GM10266 (cell line): Measurements from ENCODE around the gene KRTAP10-11.

Experiments used
- DNase-seq: peaks from one replicate; pipeline ENCODE4 v3.0.0; 2012; ENCODE audit errors: extremely low spot score
- TF ChIP-seq, protein P1 (sequence below): IDR thresholded peaks from 2 replicates; pipeline ENCODE4 v1.5.1; 2012; ENCODE audit warnings: mild to moderate bottlenecking, low read depth; ENCODE audit not compliant: control insufficient read depth, insufficient read depth; ENCODE audit errors: missing control alignments

Gene KRTAP10-11

GRCh38 chr21:44639331-44639655 lies 6.9 kb upstream of the KRTAP10-11 start:
- TF ChIP-seq, protein P1, sequence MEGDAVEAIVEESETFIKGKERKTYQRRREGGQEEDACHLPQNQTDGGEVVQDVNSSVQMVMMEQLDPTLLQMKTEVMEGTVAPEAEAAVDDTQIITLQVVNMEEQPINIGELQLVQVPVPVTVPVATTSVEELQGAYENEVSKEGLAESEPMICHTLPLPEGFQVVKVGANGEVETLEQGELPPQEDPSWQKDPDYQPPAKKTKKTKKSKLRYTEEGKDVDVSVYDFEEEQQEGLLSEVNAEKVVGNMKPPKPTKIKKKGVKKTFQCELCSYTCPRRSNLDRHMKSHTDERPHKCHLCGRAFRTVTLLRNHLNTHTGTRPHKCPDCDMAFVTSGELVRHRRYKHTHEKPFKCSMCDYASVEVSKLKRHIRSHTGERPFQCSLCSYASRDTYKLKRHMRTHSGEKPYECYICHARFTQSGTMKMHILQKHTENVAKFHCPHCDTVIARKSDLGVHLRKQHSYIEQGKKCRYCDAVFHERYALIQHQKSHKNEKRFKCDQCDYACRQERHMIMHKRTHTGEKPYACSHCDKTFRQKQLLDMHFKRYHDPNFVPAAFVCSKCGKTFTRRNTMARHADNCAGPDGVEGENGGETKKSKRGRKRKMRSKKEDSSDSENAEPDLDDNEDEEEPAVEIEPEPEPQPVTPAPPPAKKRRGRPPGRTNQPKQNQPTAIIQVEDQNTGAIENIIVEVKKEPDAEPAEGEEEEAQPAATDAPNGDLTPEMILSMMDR: no peak
- DNase-seq: no peak

- TF ChIP-seq, protein P1: no peak
- DNase-seq: no peak
Measured at GRCh38 chr21:44640761-44641160, 5.5 kb upstream of the KRTAP10-11 start.

- DNase-seq: no peak
- TF ChIP-seq, protein P1: no peak
Measured at GRCh38 chr21:44643741-44644310, 2.4 kb upstream of the KRTAP10-11 start.

GRCh38 chr21:44644878-44645277 lies 1.3 kb upstream of the KRTAP10-11 start:
- DNase-seq: no peak
- TF ChIP-seq, protein P1: no peak

DNA sequence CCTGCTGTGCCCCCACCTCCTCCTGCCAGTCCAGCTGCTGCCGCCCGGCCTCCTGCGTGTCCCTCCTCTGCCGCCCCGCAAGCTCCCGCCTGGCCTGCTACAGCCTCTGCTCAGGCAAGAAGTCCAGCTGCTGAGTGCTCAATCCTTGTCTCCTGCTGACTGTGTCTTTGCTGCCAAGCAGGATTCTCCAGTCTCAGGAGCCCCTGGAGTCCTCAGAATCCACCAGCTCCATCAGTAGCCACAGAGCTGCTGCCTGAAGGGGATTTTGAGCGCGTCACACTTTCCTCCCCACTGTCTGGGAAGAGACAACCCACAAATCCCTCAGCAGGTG lies 973 bp downstream of the KRTAP10-11 start:
- TF ChIP-seq, protein P1: no peak
- no peak for DNase-seq

GRCh38 chr21:44648557-44649311 lies 2.5 kb downstream of the KRTAP10-11 start:
- no peak for DNase-seq
- TF ChIP-seq, protein P1: no peak

DNA sequence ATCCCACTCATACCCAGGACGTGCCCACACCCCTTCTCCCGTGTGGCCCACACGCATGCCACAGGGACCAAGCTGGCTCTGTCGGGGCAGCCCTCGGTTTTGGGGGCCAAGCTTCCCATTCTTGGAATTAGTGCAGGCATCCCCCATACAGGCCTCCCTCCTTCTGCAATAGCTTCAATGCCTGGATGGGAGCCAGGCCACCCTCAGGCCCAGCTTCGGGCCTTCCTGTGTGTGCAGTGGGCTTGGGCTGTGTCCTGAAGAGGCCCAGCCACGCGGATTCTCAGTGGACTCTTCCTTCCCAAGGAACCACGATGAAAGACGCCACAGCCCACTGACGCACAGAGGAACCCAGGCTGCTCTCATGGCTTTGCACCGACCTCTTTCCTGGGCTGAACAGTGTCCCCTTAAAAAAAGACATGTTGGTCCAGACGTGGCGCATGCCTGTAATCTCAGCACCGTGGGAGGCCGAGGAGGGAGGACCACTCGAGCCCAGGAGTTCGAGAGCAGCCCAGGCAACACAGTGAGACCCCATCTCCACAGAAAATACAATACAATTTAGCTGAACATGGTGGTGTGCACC lies 3.4 kb downstream of the KRTAP10-11 start:
- no peak for DNase-seq
- TF ChIP-seq, protein P1: no peak
